Middle frontal gyrus (tissue), 1 donor: ENCODE data around the gene ADGRL3.
"Not testable (repeated sequence)": the region's sequence is repeated elsewhere in the genome, so short reads cannot be mapped to it uniquely, and the experiment has no call there.

Experiments
- DNase-seq: peaks from one replicate; pipeline ENCODE4 v3.0.0-alpha.2; 2015; ENCODE audit warnings: low spot score; ENCODE audit errors: extremely low spot score

ADGRL3 gene

DNA sequence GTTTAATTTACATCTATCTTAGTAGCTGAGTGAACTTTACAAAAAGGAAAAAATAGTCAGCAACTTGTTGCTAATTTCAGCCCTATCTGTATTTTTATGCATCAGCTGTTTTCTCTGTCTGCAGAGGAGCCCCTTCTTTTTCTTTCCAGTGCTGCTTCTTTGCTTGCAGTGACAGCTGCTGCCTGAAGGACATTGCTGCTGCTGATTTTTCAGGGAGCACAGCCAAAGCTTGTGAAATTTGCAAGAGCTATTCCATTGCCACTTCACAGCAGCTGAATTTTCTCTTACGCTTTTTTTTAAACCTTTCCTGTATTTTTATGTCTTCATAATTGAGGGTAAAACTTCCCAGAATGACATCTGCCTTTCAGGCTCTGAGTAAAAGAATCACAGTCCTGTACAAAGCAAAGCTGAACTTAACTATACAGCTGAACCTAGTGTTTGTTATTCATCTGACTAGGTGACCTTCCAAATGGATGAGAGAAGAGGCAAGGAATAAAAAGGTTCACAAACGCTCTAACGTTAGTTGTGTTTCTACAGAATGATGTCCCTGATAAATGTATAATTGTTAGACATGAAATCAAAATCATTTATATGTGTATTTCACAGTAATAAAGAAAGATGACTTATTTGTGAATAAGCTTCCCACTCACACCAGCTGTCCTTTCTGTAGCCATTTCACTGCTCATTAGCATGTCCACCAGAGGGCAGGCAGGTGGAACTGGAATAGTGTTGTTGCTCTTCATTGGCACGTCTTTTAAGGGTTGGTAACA, 541.4 kb downstream of the ADGRL3 start:
- peak; percentile 31 for DNase-seq

DNA sequence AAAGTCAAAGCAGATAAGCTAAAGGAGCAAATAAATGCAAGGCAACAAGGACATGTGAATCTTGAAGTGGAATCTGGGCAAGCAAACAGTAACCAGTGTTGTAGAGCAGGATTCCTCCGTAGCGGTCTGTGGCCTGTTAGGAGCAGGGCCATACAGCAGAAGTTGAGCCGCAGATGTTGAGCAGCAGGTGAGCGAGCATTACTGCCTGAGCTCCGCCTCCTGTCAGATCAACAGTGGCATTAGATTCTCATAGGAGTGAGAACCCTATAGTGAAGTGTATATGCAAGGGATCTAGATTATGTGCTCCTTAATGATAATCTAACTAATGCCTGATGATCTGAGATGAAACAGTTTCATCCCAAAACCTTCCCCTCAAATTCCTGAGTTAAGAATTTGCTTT, 550.7 kb downstream of the ADGRL3 start:
- DNase-seq, result no peak

DNA sequence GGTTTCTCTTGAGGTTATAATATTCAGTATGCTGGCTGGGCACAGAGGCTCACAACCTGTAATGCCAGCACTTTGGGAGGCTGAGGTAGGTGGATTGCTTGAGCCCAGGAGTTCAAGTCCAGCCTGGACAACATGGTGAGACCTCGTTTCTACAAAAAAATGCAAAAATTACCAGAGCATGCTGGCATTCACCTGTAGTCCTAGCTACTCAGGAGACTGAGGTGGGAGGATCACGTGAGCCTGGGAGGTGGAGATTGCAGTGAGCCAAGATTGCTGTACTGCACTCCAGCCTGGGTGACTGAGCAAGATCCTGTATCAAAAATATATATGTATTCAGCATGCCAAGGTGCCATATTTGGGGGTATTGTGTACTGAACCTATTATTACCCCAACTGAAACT, 552.5 kb downstream of the ADGRL3 start:
- DNase-seq, result no peak

DNA sequence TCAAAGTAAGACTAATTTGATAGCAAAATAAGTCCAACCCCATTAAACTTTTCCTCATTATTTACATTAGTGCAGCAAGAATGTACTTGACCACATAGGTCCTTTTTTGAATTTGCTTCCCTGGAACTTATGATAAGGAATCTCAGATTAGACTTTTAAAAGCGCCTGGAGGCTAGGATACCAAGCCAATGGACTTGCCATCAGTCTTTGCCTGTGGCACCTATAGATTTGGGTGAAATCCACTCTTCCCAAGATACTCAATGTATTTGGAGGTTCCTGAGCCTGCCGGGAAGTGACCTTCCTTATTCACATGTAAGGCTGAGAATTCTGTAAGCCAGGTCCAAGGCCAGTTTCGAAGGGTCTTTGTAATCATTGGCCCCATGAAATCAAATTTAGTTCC, 553.6 kb downstream of the ADGRL3 start:
- DNase-seq, result no peak

DNA sequence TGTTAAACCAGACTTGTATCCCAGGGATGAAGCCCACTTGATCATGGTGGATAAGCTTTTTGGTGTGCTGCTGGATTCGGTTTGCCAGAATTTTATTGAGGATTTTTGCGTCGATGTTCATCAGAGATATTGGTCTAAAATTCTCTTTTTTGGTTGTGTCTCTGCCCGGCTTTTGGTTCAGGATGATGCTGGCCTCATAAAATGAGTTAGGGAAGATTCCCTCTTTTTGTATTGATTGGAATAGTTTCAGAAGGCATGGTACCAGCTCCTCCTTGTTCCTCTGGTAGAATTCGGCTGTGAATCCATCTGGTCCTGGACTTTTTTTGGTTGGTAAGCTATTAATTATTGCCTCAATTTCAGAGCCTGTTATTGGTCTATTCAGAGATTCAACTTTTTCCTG, 556.8 kb downstream of the ADGRL3 start:
- not testable (repeated sequence) for DNase-seq

DNA sequence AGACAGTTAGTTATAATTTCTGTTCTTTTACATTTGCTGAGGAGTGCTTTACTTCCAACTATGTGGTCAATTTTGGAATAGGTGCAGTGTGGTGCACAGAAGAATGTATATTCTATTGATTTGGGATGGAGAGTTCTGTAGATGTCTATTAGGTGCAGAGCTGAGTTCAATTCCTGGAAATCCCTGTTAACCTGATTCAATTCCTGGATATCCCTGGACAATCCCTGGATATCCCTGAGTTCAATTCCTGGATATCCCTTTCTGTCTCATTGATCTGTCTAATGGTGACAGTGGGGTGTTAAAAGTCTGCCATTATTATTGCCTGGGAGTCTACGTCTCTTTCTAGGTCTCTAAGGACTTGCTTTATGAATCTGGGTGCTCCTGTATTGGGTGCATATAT, 557.9 kb downstream of the ADGRL3 start:
- DNase-seq, result not testable (repeated sequence)

DNA sequence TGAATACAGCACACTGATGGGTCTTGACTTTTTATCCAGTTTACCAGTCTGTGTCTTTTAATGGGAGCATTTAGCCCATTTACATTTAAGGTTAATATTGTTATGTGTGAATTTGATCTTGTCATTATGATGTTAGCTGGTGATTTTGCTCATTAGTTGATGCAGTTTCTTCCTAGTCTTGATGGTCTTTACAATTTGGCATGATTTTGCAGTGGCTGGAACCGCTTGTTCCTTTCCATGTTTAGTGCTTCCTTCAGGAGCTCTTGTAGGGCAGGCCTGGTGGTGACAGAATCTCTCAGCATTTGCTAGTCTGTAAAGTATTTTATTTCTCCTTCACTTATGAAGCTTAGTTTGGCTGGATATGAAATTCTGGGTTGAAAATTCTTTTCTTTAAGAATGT, 558.5 kb downstream of the ADGRL3 start:
- not testable (repeated sequence) for DNase-seq

DNA sequence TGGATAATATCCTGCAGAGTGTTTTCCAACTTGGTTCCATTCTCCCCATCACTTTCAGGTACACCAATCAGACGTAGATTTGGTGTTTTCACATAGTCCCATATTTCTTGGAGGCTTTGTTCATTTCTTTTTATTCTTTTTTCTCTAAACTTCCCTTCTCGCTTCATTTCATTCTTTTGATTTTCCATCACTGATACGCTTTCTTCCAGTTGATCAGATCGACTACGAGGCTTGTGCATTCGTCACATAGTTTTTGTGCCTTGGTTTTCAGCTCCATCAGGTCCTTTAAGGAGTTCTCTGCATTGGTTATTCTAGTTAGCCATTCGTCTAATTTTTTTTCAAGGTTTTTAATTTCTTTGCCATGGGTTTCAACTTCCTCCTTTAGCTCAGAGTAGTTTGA, 559.1 kb downstream of the ADGRL3 start:
- DNase-seq, result not testable (repeated sequence)

DNA sequence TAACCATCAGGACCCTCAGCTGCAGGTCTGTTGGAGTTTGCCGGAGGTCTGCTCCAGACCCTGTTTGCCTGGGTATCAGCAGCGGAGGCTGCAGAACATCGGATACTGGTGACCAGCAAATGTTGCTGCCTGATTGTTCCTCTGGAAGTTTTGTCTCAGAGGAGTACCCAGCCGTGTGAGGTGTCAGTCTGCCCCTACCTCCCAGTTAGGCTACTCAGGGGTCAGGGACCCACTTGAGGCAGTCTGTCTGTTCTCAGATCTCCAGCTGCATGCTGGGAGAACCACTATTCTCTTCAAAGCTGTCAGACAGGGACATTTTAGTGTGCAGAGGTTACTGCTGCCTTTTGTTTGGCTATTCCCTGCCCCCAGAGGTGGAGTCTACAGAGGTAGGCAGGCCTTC, 559.8 kb downstream of the ADGRL3 start:
- not testable (repeated sequence) for DNase-seq

DNA sequence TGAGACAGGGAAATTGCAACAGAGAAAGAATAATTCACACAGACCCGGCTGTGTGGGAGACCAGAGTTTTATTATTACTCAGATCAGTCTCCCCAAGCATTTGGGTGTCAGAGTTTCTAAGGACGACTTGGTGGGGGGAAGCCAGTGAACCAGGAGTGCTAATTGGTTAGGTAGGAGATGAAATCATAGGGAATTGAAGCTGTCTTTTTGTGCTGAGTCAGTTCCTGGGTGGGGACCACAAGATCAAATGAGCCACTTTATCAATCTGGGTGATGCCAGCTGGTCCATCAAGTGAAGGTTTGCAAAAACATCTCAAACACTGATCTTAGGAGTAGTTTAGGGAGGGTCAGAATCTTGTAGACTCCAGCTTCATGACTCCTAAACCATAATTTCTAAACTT, 560.7 kb downstream of the ADGRL3 start:
- DNase-seq, result no peak

DNA sequence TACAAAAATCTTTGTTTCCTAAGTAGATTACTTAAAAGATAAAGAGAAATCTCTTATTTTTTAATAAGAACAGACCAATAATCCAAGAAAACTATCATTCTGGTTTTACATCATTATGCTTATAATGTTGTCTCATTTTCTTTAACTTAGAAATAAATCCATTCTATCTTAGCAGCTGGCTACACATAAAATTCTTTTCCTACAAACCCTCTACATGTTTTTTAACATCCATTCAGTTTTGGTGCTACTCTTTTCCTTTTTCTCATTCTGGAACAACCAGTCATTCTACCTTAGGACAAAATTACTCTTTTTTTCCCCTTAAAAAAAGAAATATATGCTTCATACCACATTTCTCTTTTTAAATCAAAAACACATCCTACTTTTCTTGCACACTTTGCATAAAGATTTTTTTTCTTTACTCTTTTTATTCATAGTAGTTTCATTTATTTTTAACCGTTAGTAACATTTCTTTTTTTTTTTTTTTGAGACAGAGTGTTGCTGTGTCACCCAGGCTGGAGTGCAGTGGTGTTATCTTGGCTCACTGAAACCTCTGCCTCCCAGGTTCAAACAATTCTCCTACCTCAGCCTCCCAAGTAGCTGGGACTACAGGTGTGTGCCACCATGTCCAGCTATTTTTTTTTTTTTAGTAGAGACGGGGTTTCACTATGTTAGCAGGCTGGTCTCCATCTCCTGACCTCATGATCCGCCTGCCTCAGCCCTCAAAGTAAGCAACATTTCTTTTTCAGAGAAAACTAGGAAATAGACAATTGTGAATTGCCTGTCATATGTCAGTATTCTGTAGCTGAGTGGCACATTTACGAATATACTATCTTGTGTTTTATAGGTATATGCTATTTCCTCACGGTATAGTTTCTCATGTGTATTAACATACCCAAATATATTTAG, 562.8 kb downstream of the ADGRL3 start:
- no peak for DNase-seq

DNA sequence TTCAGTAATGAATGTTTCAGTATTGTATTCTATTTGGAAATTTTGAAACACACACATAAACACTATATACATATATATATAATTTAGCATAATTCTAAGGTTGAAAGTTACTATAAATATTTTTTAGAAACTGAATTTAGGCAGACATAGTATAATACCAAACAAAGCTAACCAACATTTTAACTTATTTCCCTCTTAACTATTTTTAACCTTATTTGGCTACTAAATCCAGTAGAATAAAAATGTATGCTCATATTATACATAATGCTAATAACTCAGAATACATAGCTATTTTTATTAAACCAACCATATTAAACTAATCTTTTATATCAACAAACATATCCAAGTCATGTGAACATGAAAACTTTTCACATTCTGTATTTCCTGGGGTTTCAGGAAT, 563.6 kb downstream of the ADGRL3 start:
- DNase-seq, result no peak

DNA sequence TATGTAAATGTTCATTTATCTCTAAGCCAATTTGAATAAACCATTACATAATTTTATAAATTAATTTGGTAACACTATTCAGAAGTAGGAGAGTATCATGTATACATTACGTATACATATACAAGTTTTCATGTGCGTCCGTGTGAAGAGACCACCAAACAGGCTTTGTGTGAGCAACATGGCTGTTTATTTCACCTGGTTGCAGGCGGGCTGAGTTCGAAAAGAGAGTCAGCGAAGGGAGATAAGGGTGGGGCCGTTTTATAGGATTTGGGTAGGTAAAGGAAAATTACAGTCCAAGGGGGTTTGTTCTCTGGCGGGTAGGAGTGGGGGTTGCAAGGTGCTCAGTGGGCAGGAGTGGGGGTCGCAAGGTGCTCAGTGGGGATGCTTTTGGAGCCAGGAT, 564.0 kb downstream of the ADGRL3 start:
- DNase-seq, result not testable (repeated sequence)

DNA sequence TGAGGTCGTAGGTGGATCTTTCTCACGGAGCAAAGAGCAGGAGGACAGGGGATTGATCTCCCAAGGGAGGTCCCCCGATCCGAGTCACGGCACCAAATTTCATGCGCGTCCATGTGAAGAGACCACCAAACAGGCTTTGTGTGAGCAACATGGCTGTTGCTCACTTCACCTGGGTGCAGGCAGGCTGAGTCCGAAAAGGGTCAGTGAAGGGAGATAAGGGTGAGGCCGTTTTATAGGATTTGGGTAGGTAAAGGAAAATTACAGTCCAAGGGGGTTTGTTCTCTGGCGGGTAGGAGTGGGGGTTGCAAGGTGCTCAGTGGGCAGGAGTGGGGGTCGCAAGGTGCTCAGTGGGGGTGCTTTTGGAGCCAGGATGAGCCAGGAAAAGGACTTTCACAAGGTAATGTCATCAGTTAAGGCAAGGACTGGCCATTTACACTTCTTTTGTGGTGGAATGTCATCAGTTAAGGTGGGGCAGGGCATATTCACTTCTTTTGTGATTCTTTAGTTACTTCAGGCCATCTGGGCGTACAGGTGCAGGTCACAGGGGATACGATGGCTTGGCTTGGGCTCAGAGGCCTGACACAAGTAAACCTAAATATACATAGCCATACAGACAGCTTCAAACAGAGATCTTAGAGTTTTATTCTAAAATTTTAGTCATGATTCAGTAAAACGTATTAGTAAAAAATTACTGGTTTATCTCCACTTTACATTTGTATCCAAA, 569.5 kb downstream of the ADGRL3 start:
- not testable (repeated sequence) for DNase-seq

DNA sequence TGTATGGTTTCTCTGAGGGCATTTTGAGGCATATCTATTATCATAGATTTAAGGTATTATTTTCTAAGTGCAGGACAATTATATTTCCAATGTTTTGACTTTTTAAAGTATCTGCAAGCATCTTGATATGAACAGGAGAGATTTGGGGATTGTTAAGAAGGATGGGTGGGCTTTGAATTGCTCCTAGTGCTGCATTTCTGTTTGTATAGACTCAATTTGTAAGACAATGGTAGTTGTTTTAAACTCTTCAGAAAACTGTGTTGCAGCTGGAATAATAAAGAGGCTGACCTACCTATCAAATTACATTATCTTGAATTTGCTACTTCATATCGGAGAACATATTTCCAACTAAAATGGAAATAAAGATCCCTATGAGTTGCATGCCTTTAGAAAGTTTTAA, 570.3 kb downstream of the ADGRL3 start:
- DNase-seq, result no peak

DNA sequence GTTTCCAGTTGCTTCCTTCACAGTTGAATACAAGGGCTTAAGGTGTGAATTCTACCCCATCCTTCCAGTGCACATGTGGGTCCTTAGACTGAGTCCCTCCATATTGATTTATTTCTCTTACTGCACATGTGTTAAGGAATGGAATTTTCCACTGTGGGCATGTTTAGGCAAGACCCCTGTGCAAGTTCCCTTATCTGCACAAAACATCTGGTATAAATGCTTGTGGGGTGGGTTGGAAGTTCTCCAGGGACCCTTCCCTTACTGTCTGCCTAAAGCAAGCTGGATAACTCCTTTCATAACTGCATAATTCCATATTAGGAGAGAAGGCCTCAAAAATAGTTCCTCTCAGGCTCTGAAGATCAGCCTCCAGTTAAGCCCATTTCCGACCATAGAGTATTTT, 570.9 kb downstream of the ADGRL3 start:
- DNase-seq, result no peak

DNA sequence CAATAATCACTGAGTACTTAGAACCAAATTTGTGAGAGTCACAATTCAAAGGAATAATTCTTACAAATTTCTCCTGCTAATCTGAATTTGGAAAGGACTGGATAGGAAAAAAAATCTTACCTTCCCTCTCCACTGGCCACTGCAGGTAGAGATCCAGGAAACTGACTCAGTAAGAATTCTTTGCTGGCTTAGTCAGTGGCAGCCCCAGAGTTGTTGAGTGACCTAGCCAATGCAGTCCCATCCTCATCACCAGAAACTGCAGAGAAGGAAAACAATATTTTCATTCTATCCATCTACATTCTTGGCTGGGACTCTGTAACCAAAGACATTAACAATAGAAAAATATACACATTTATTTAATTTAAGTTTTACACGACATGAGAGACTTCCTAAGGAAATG, 572.0 kb downstream of the ADGRL3 start:
- no peak for DNase-seq

DNA sequence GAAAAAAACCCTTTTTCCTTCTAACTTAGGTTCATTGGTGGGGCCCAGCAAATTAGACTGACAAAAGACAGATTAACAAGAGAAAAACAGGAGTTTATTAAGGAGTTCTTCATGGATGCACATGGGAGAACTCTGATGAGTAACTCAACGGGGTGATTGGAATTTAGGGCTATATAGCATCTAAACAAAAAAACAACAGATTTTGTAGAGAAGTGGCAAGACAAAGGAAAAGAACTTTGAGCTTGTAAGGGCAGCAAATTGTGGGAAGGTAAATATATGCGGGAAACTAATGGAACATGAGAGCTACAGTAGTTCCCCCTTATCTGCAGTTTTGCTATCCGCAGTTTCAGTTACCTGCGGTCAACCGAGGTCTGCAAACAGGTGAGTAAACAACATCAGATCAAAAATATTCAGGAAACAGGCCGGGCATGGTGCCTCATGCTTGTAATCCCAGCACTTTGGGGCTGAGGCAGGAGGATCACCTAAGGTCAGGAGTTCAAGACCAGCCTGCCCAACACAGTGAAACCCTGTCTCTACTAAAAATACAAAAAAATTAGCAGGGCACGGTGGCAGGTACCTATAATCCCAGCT, 573.6 kb downstream of the ADGRL3 start:
- DNase-seq, result no peak

DNA sequence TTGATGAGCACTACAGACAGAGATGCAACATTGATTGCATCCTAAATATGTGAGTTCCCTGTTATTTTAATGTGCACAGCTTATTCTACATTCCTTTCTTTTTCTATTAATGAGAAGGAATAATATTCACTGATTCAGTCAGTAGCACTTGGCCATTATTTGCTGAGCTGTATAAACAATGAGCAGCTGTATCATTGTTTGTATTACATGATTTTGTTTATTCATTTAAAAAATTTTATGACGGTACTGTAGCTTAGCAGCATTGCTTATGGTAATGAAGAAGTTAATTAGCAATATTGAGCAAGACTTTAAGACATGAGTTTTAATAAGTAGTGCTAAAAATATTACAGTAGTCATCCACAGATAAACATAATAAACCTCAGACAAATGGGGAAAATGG, 582.0 kb downstream of the ADGRL3 start:
- DNase-seq, result no peak

DNA sequence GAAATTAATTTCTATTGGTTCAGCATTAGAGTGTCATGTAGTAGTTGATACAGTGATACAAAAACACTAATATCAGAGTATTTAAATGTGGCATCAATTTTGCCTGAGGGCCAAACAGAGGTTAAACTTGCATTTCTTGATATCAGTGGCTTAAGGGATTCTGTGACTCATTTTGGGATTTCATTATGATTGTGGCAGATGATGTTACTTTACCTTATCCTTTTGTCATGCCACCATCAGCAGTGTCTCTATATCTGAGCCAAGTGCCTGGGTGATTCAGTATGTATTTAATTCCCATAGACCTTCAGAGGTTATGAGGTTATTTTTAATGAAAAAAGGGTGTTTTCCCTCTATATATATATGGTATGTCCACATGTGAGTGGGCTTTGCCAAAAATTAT, 582.9 kb downstream of the ADGRL3 start:
- DNase-seq, result no peak

DNA sequence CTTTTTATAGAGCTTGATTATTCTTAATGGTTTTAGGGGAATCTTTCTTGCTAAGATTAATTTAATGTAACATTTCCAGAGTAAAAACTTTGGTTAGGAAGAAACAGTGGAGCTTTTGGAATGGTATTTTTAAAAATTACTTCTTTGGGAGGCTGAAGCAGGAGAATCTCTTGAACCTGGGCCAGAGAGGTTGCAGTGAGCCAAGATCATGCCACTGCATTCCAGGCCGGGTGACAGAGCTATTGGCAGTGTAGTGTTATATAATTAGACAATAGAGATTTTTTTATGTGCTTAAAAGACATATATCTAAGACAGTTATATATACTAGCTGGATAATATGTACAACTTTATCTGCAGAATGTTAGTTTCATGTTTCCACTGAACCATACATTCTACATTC, 585.6 kb downstream of the ADGRL3 start:
- DNase-seq, result no peak

DNA sequence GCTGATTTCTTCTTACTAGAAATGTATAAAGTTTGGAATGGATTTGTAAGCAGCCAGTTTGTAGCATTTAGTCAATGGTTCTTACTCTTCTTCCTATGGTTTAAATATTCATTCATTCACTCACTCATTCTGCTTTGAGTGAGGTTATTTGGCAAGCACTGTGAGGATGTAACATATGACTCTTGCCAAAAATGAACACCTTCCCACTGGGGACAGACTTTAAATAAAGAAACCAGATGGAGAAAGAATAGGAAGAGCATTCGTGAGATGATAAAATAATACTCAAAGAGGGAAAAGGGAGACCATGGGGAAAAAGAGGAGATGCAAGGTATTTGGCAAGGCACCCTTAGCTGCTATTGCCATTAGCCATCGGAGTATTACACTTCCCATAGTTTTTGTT, 586.1 kb downstream of the ADGRL3 start:
- DNase-seq, result no peak
